Activated CD4-positive, CD25-positive, alpha-beta regulatory T cell (primary cell): ENCODE data around the gene BAD.
"Not testable (repeated sequence)": the region's sequence is repeated elsewhere in the genome, so short reads cannot be mapped to it uniquely, and the experiment has no call there.

Experiments used
- DNase-seq, 4 experiments: peaks; one replicate each; lab custom pipeline; 2025; lab: John Stamatoyannopoulos, UW

Gene BAD

GRCh38 chr11:64284048-64284961 lies at the start of gene BAD:
Gene BAD (minus strand): TSS chr11:64284665. CDS start chr11:64284368, 297 bp downstream.
- peak; percentile 82 to 86 (median 84) for DNase-seq

DNA sequence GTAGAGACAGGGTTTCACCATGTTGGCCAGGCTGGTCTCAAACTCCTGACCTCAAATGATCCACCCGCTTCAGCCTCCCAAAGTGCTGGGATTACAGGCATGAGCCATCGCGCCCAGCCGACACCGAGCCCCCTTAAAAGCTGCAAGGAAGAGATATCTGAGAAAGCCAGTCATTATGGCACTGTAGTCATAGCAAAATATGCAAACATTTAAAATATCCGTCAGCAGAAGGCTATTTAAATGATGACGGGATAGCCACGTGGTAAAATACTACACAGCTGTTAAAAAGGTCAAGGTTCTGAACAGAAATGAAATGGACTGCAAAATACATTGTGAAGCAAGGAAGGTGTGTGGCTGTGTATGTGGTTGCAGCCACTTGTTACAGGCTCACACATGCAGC lies 49.1 kb upstream of the BAD start:
- no peak for DNase-seq

GRCh38 chr11:64331569-64332371 lies 47.3 kb upstream of the BAD start:
- DNase-seq: peak in 3 of 4 experiments; percentile 33 to 56 (median 47)

GRCh38 chr11:64330888-64331287 lies 46.4 kb upstream of the BAD start:
- no peak for DNase-seq

GRCh38 chr11:64327993-64328392 lies 43.5 kb upstream of the BAD start:
- no peak for DNase-seq

- DNase-seq: no peak
These were observed 42.9 kb upstream of the BAD start for GRCh38 chr11:64327375-64327774.

DNA sequence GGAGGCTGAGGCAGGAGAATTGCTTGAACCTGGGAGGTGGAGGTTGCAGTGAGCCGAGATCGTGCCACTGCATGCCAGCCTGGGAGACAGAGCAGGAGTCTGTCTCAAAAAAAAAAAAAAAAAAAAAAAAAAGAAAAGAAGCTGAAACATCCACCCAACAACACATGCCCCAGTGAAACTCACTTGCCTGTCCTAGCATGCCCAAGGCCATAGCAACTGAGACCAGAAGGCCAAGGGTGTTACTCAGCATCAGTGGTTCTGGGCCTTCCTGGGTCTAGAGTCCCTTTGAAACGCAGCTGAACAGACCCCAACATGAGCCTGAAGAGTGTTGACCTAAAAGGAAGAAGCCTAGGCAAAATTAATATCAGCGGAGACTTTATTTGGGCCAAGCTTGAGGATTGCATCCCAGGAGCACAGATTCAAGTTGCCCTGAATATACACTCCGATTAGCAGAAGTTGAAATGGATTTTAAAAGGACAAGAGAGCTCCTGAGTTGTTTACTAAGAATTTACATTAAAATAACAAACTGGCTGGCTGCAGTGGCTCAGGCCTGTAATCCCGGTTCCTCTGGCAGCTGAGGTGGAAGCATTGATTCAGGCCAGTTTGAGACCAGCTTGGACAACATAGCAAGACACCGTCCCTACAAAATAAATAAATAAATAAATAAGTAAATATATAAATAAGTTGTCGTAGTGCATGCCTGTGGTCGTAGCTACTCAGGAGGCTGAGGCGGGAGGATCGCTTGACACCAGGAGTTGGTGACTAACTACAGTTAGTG lies 40.4 kb upstream of the BAD start:
- DNase-seq: no peak

DNA sequence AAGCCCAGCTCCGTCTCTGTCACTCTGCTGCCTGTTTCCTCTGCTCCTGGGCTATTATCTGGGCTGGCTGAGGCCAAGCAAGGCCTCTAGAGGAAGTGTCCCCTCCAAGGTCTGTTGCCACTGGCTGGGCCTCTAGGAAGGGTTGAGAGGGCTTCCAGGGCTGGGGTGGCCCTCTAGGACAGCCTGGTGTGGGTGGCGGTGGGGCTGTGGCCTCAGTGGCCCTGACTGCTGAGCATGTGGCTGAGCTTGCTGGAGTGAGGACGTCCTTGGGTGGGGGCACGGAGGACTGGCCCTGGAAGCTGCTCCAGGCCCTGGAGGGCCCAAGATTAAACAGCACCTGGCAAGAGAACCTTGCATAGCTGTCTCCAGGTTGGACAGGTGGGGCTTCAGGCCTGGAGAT lies 39.5 kb upstream of the BAD start:
- not testable (repeated sequence) for DNase-seq

GRCh38 chr11:64323373-64323772 lies 38.9 kb upstream of the BAD start:
- DNase-seq: no peak

- DNase-seq: no peak
These were observed 38.4 kb upstream of the BAD start for GRCh38 chr11:64322925-64323260.

DNA sequence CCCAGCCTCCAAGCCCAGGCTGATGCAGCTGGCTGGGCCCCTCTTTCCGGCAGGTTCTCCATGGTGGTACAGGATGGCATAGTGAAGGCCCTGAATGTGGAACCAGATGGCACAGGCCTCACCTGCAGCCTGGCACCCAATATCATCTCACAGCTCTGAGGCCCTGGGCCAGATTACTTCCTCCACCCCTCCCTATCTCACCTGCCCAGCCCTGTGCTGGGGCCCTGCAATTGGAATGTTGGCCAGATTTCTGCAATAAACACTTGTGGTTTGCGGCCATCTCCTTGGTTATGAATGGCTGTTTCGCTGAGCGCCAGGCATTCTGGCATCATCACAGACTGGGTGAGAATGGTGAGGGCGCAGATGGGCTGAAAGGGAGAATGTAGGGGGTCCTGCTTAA lies 37.1 kb upstream of the BAD start:
- no peak for DNase-seq

DNA sequence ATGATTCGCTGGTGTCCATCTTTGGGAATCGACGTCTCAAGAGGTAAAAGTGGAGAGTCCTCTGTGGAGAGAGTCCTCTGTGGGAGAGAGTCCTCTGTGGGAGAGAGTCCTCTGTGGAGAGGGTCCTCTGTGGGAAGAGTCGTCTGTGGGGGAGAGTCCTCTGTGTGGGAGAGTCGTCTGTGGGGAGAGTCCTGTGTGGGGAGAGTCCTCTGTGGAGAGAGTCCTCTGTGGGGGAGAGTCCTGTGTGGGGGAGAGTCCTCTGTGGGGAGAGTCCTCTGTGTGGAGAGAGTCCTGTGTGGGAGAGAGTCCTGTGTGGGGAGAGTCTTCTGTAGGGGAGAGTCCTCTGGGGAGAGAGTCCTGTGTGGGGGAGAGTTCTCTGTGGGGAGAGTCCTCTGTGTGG lies 36.6 kb upstream of the BAD start:
- DNase-seq: no peak

DNA sequence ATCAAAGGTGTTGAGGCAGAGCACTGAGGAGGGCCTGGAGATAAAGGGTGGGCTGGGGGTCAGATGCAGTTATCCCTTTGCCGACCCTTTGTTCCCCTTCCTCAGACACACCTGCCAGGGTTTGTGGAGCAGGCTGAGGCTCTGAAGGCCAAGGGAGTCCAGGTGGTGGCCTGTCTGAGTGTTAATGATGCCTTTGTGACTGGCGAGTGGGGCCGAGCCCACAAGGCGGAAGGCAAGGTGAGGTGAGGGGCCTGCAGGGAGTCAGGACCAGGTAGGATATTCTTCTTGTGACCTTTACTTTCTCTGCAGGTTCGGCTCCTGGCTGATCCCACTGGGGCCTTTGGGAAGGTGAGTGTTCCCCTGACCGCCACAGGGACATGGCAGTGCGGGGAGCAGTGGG lies 36.1 kb upstream of the BAD start:
- DNase-seq: no peak

DNA sequence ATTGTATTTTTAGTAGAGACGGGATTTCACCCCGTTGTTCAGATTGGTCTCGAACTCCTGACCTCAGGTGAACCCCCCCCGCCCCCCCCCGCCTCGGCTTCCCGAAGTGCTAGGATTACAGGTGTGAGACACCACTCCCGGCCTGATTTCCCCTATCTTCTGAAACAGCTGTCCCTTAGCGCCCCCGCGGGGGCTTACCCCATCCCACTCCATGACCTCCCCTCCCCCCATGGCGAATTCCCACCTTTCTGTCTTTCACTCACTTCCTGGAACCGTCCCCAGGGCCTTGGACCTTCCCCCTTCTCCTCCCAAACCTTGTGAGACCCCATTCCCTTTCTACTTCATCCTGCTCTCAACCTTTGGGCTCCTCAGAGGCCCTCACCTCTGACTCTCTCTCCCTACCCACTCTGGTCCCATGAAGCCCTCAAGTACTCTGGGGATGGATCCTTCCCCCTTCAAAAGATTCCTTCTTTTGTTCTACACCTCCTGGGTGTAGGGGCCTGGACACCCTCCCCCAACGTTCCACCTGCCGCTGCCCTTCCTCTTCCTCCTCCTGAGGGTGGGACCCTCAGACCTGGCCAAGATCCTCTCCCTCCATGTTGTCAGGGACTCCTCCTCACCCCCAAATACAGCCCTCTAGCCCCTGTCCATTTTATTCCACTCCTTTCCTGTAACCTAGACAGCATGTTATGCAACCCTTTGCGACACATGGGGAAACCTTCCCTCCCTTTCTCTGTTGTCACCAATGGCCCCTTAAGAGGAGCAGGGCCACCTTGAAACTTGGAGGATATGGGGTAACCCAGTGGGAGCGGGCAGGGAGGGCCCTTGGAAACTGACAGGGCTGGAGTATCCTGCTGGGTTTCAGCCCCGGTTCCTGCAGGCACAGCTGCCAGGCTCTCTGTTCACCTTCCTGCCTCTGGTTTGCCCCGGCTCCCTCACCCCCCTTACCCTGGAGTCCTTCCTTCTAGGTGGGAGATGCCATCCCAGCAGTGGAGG lies 34.6 kb upstream of the BAD start:
- DNase-seq: no peak

DNA sequence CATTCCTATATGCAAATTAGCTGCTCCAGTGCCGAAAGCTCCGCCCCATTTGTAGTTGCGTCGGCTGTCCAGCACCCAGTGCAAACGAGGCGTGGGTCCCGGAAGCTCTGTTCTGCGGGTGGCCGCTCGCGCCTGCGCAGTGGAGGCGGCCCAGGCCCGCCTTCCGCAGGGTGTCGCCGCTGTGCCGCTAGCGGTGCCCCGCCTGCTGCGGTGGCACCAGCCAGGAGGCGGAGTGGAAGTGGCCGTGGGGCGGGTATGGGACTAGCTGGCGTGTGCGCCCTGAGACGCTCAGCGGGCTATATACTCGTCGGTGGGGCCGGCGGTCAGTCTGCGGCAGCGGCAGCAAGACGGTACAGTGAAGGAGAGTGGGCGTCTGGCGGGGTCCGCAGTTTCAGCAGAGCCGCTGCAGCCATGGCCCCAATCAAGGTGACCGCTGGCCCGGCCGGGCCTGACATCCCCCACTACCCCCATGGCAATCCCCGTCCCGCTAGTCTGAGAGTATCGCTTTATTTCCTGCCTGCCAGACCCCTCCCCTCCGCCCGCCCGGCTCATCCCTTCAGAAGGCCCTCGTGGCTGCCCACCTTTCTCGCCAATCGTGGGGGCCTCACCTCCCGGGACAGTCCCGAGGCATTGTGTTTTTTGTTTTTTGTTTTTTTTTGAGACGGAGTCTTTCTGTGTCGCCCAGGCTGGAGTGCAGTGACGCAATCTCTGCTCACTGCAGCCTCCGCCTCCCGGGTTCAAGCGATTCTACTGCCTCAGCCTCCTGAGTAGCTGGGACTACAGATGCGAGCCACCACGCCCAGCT lies 33.7 kb upstream of the BAD start, which contains the start of gene PRDX5:
TSS of gene PRDX5 (plus strand) at position 161 of the 805 bp plus-strand sequence. CDS start at position 256, 95 bp downstream.
- DNase-seq: peak; percentile 78 to 93 (median 89)

DNA sequence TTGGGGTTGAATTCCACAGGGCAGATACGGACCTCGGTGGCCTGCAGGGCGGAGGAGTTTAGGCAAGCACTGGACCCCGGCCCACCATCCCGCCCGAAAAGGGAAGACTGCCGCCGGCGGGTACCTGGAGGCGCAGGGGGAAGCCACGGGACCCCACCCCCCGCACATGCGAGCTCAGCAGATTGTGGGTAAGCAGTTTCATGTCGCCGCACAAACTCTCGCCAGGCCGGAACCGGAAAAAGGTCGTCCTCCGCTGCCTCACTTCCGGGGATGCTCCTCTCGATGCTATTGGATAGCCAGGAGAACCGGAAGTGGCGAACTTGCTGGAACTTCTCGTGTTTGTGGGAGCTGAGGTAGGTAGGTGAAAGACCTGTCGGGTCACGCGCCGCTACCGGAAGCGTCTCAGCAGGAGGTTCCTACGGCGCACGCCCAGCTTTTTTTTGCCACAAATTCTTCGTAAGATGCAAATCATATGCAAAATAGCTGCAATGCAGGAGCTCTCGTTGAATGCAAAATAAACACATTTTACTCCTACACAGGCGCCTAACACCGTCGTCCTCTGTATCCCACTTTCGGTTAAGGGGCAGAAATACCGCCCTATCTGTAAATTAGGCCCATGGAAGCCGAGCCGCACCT lies 33.0 kb upstream of the BAD start, which contains the start of gene TRMT112:
TSS of gene TRMT112 (minus strand) at position 235 of the 636 bp plus-strand sequence. CDS start at position 202, 33 bp downstream.
- peak; percentile 84 to 94 (median 90) for DNase-seq

DNA sequence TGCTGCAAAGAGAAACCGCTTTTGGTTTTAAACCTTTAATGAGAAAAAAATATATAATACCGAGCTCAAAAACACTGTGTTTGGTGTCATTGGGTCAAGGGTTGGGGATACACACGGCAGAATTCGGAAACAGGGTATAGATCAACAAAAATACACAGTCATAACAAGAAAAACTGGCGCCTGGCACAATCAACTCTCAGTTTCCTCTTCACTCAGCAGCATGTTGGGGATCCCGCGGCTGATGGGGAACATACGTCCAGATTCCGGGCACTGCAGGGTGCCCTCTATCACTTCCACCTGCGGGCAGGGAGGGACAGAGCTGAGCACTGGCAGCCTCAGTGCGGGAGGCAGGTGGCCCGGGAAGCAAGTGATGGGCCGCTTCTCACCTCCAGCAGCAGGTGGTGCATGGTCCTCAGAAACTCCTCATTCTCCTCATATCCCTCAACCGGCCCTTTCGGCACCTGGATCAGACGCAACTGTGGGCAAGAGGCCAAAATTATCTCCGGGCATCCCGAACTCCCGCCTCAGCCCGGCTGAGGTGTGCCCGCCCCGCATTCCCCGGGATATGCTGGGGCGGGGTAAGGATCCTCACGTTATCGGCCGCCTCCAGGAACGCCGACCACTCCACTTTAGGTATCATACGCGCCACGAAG lies 32.3 kb upstream of the BAD start:
- DNase-seq: no peak

DNA sequence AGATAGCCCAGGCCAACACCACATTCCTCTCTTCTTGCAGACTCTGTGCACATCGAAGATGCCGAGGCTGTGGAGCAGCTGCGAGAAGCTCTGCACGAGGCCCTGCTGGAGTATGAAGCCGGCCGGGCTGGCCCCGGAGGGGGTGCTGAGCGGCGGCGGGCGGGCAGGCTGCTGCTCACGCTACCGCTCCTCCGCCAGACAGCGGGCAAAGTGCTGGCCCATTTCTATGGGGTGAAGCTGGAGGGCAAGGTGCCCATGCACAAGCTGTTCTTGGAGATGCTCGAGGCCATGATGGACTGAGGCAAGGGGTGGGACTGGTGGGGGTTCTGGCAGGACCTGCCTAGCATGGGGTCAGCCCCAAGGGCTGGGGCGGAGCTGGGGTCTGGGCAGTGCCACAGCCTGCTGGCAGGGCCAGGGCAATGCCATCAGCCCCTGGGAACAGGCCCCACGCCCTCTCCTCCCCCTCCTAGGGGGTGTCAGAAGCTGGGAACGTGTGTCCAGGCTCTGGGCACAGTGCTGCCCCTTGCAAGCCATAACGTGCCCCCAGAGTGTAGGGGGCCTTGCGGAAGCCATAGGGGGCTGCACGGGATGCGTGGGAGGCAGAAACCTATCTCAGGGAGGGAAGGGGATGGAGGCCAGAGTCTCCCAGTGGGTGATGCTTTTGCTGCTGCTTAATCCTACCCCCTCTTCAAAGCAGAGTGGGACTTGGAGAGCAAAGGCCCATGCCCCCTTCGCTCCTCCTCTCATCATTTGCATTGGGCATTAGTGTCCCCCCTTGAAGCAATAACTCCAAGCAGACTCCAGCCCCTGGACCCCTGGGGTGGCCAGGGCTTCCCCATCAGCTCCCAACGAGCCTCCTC lies 31.4 kb upstream of the BAD start:
- not testable (repeated sequence) for DNase-seq
